ENCODE results near the gene ARHGAP8.

DNA sequence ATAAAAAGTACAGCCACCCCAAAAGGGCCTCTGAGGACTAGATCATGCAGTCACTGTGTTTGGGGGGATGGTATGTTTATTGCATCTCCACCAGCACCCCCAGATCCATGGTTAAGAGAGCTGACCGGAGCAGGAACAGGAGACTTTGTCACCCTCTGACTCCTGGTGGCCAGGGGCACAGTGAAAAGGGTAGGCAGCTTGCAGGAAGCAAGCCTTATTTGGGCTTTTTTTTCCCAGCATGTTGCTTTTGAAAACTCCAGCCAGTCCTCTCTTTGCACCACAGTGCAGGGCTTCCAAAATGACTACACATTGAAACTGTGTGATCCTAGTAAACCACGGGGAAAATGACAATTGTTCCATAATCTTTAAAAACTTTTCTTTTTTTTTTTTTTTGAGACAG, 29.8 kb upstream of the ARHGAP8 start:
- no peak for TF ChIP-seq POLR2AphosphoS5 (IDR thresholded peaks at IDR 0.05)
- TF ChIP-seq, protein P1, sequence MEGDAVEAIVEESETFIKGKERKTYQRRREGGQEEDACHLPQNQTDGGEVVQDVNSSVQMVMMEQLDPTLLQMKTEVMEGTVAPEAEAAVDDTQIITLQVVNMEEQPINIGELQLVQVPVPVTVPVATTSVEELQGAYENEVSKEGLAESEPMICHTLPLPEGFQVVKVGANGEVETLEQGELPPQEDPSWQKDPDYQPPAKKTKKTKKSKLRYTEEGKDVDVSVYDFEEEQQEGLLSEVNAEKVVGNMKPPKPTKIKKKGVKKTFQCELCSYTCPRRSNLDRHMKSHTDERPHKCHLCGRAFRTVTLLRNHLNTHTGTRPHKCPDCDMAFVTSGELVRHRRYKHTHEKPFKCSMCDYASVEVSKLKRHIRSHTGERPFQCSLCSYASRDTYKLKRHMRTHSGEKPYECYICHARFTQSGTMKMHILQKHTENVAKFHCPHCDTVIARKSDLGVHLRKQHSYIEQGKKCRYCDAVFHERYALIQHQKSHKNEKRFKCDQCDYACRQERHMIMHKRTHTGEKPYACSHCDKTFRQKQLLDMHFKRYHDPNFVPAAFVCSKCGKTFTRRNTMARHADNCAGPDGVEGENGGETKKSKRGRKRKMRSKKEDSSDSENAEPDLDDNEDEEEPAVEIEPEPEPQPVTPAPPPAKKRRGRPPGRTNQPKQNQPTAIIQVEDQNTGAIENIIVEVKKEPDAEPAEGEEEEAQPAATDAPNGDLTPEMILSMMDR (IDR thresholded peaks at IDR 0.05) = no peak
- TF ChIP-seq POLR2A (IDR thresholded peaks at IDR 0.05) = no peak

Measured in prostate gland (tissue), 2 donors.